ENCODE data around the gene SMTNL2. TPM values are rescaled to one million over a fixed set of nuclear protein-coding genes. Genes with fewer than 3 reads are reported as not detected.

The SMTNL2 gene
- total and polyA plus RNA-seq, 2 experiments from 2014 or later, result 41.5 to 106 TPM

DNA sequence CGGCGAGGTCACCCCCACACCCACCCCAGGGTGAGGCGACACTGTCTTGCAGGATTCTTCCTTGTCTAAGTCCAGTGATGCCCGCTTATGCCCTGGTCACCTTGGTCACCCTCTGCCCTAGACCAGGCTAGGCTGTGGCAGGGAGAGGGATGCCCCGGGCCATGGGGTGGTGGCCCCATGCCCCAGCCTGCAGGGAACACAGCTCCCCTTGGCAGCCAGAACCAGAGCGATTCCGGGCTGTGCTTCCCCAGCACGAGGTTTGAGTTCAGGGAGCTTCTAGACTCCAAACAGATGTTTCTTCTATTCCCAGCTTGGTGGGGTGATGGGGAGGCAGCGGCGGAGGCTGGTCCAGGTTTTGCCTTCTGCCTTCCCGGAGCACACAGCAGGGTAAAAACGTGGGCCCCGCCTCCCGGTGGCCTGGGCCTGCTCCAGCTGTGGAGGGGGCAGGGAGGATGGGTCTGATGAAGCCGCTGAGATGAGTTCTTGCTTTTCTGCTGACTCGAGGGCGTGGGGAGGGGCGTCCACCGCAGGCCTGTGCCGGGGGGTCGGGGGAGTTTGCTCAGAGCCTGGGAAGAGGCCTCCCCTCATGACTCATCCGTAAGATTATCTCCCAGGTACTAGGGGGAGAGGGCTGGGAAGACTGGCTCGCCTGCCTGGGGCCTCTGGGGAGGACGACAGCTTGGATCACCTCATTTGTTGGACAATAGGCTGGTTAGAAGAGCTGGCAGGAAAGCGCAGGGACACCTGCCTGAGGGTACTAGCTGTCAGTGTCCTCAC is 15.4 kb downstream of the SMTNL2 start:
- peak; percentile 94 for DNase-seq (ENCODE audit: low spot score)
- H3K4me2 ChIP-seq, result peak overlapping the region; percentile 69
- peaks cover 49% of the 10 kb centered on the region for H3K4me1 ChIP-seq (ENCODE audit: insufficient read depth)
- H3K27ac ChIP-seq, result peak overlapping the region; percentile 96
- peaks cover 38% of the 10 kb centered on the region for H3K79me2 ChIP-seq
- H3K9me3 ChIP-seq (ENCODE audit: low read depth), result no peaks in the 10 kb centered on the region
- WGBS (ENCODE audit: low lambda C conversion rate, missing lambda C conversion rate), result 24% methylated on average over 23 of the region's 25 CpGs
- H4K20me1 ChIP-seq (ENCODE audit: insufficient read depth, poor library complexity, severe bottlenecking), result no peaks in the 10 kb centered on the region
- H3K9me2 ChIP-seq (replicated peaks; ENCODE audit: insufficient read depth), result no peaks in the 10 kb centered on the region
- H3K36me3 ChIP-seq (replicated peaks; ENCODE audit: insufficient read depth, low read depth), result no peaks in the 10 kb centered on the region
- H2AFZ ChIP-seq, result no peak overlapping the region
- no peaks in the 10 kb centered on the region for H3K27me3 ChIP-seq
- TF ChIP-seq EZH2 (IDR thresholded peaks at IDR 0.05; ENCODE audit: borderline replicate concordance), result no peak
- TF ChIP-seq, protein P1, sequence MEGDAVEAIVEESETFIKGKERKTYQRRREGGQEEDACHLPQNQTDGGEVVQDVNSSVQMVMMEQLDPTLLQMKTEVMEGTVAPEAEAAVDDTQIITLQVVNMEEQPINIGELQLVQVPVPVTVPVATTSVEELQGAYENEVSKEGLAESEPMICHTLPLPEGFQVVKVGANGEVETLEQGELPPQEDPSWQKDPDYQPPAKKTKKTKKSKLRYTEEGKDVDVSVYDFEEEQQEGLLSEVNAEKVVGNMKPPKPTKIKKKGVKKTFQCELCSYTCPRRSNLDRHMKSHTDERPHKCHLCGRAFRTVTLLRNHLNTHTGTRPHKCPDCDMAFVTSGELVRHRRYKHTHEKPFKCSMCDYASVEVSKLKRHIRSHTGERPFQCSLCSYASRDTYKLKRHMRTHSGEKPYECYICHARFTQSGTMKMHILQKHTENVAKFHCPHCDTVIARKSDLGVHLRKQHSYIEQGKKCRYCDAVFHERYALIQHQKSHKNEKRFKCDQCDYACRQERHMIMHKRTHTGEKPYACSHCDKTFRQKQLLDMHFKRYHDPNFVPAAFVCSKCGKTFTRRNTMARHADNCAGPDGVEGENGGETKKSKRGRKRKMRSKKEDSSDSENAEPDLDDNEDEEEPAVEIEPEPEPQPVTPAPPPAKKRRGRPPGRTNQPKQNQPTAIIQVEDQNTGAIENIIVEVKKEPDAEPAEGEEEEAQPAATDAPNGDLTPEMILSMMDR (IDR thresholded peaks at IDR 0.05; ENCODE audit: poor library complexity), result no peak
- no peak for TF ChIP-seq EZH2phosphoT487 (IDR thresholded peaks at IDR 0.05; ENCODE audit: low read depth, severe bottlenecking, unreplicated experiment)
- H3K4me3 ChIP-seq, result no peak overlapping the region

DNA sequence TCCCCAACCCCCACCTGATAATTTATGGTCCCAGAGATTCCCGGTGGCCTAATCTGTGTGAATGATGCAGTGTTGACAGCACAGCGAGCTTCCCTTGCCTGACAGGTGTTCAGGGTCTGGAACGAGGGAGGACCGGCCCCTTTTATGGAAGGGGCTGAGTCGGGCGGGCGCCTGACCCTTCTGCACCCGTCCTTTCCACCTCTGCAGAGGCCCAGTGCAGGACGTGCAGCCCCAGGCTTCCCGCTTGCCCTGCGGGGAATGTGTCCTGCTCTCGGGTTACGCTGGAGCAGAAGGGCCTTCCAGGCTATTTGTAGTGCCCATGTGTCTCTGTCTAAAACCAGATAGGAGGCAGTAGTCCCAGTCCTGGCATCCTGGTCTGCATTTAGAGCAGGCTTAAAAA is 16.2 kb downstream of the SMTNL2 start:
- Histone ChIP-seq H3K9me2 (replicated peaks; ENCODE audit: insufficient read depth) (no peaks in the 10 kb centered on the region), H3K4me1 (ENCODE audit: insufficient read depth) (peaks cover 44% of the 10 kb centered on the region), H3K4me3 (no peak overlapping the region), H3K9me3 (ENCODE audit: low read depth) (no peaks in the 10 kb centered on the region), H3K79me2 (peaks cover 32% of the 10 kb centered on the region), H3K36me3 (replicated peaks; ENCODE audit: insufficient read depth, low read depth) (no peaks in the 10 kb centered on the region), H3K4me2 (peak overlapping the region; percentile 69), H4K20me1 (ENCODE audit: insufficient read depth, poor library complexity, severe bottlenecking) (no peaks in the 10 kb centered on the region), H3K27me3 (no peaks in the 10 kb centered on the region), H2AFZ (no peak overlapping the region), H3K27ac (peak overlapping the region; percentile 96)
- WGBS (ENCODE audit: low lambda C conversion rate, missing lambda C conversion rate), result 26% methylated on average over 13 of the region's 13 CpGs
- DNase-seq (ENCODE audit: low spot score), result peak; percentile 71
- TF ChIP-seq EZH2 (IDR thresholded peaks at IDR 0.05; ENCODE audit: borderline replicate concordance), result no peak
- TF ChIP-seq, protein P1 (IDR thresholded peaks at IDR 0.05; ENCODE audit: poor library complexity), result peak; percentile 13
- no peak for TF ChIP-seq EZH2phosphoT487 (IDR thresholded peaks at IDR 0.05; ENCODE audit: low read depth, severe bottlenecking, unreplicated experiment)

GRCh38 chr17:4601326-4601725 is 17.0 kb downstream of the SMTNL2 start:
- no peaks in the 10 kb centered on the region for H3K27me3 ChIP-seq
- peaks cover 50% of the 10 kb centered on the region for H3K4me1 ChIP-seq (ENCODE audit: insufficient read depth)
- no peak overlapping the region for H2AFZ ChIP-seq
- DNase-seq (ENCODE audit: low spot score), result no peak
- H3K79me2 ChIP-seq, result peaks cover 28% of the 10 kb centered on the region
- H3K9me2 ChIP-seq (replicated peaks; ENCODE audit: insufficient read depth), result no peaks in the 10 kb centered on the region
- H3K4me3 ChIP-seq, result no peak overlapping the region
- peak overlapping the region; percentile 69 for H3K4me2 ChIP-seq
- no peaks in the 10 kb centered on the region for H4K20me1 ChIP-seq (ENCODE audit: insufficient read depth, poor library complexity, severe bottlenecking)
- TF ChIP-seq EZH2phosphoT487 (IDR thresholded peaks at IDR 0.05; ENCODE audit: low read depth, severe bottlenecking, unreplicated experiment), result no peak
- no peak for TF ChIP-seq EZH2 (IDR thresholded peaks at IDR 0.05; ENCODE audit: borderline replicate concordance)
- H3K27ac ChIP-seq, result peak overlapping the region; percentile 96
- no peaks in the 10 kb centered on the region for H3K36me3 ChIP-seq (replicated peaks; ENCODE audit: insufficient read depth, low read depth)
- 98% methylated on average over 4 of the region's 4 CpGs for WGBS (ENCODE audit: low lambda C conversion rate, missing lambda C conversion rate)
- H3K9me3 ChIP-seq (ENCODE audit: low read depth), result no peaks in the 10 kb centered on the region

- 99% methylated on average over 5 of the region's 5 CpGs for WGBS (ENCODE audit: low lambda C conversion rate, missing lambda C conversion rate)
- Histone ChIP-seq H4K20me1 (ENCODE audit: insufficient read depth, poor library complexity, severe bottlenecking) (no peaks in the 10 kb centered on the region), H3K36me3 (replicated peaks; ENCODE audit: insufficient read depth, low read depth) (no peaks in the 10 kb centered on the region), H3K9me2 (replicated peaks; ENCODE audit: insufficient read depth) (no peaks in the 10 kb centered on the region), H3K9me3 (ENCODE audit: low read depth) (no peaks in the 10 kb centered on the region), H3K4me2 (no peak overlapping the region), H3K79me2 (peaks cover 21% of the 10 kb centered on the region), H3K27me3 (no peaks in the 10 kb centered on the region), H3K4me1 (ENCODE audit: insufficient read depth) (peaks cover 57% of the 10 kb centered on the region), H3K4me3 (no peak overlapping the region), H2AFZ (no peak overlapping the region), H3K27ac (peak overlapping the region; percentile 96)
- TF ChIP-seq, protein P1 (IDR thresholded peaks at IDR 0.05; ENCODE audit: poor library complexity), result no peak
- TF ChIP-seq EZH2 (IDR thresholded peaks at IDR 0.05; ENCODE audit: borderline replicate concordance) (no peak), EZH2phosphoT487 (IDR thresholded peaks at IDR 0.05; ENCODE audit: low read depth, severe bottlenecking, unreplicated experiment) (no peak)
- no peak for DNase-seq (ENCODE audit: low spot score)
These were observed 17.7 kb downstream of the SMTNL2 start for GRCh38 chr17:4602041-4602440.
